Epithelial cell of proximal tubule (primary cell): Measurements from ENCODE around the gene MICU1. TPM values are rescaled to one million over a fixed set of nuclear protein-coding genes. Genes with fewer than 3 reads are reported as not detected.
"Not testable (repeated sequence)": the region's sequence is repeated elsewhere in the genome, so short reads cannot be mapped to it uniquely, and the experiment has no call there.

ENCODE experiments used
- DNase-seq: peaks from one replicate; pipeline ENCODE4 v3.0.0-alpha.2; 2011; ENCODE audit warnings: low read depth
- H3K4me3 ChIP-seq: 2 replicates; pipeline ENCODE4 v1.5.1; 2011; ENCODE audit warnings: low read depth, mild to moderate bottlenecking, low read length
- total RNA-seq: library from RNA; depleted of rRNA; stranded (reverse); fragments of >200 nt; gene quantifications from 2 replicates; pipeline ENCODE4 v1.2.3, GENCODE V29; 2015
- TF ChIP-seq, protein P1 (sequence below): conservative IDR thresholded peaks from 2 replicates; pipeline ENCODE4 v1.5.1; 2012; ENCODE audit warnings: low read depth, mild to moderate bottlenecking, low read length

Gene MICU1
- total RNA-seq, 1 donor from 2014 or later: 31.3 TPM

DNA sequence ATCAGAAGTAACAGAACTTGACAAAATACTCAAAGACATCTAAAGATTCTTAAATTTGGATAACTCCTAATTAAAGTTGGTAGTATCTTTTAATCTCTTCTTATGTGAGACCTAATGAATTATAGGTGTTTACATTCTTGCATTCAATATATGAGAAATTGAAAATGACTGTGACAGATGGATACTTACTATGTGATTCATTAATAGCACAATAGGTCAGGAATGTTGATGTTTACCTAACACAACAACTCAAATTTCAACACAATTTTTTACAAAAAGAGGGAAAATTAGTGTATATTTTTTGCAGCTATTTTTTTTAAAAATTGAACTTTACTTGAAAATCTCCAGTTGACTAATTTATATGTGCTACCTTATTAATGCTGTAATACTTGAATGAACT is 34.3 kb upstream of the MICU1 start:
- no peak for DNase-seq
- TF ChIP-seq, protein P1, sequence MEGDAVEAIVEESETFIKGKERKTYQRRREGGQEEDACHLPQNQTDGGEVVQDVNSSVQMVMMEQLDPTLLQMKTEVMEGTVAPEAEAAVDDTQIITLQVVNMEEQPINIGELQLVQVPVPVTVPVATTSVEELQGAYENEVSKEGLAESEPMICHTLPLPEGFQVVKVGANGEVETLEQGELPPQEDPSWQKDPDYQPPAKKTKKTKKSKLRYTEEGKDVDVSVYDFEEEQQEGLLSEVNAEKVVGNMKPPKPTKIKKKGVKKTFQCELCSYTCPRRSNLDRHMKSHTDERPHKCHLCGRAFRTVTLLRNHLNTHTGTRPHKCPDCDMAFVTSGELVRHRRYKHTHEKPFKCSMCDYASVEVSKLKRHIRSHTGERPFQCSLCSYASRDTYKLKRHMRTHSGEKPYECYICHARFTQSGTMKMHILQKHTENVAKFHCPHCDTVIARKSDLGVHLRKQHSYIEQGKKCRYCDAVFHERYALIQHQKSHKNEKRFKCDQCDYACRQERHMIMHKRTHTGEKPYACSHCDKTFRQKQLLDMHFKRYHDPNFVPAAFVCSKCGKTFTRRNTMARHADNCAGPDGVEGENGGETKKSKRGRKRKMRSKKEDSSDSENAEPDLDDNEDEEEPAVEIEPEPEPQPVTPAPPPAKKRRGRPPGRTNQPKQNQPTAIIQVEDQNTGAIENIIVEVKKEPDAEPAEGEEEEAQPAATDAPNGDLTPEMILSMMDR: no peak
- no peak overlapping the region for H3K4me3 ChIP-seq

DNA sequence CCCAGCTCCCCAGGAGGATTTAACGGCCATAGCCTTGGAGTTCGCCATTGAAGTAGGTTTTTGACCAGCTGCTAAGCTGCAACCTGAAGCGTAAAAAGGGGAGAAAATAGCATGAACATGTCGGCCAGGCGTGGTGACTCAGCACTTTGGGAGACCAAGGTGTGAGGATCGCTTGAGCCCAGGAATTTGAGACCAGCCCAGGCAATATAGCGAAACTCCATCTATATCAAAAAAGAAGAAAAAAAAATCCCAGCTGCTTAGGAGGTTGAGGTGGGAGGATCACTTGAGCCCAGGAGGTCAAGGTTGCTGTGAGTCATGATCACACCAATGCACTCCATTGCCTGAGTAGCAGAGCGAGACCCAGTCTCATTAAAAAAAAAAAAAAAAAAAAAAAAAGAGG is 33.8 kb upstream of the MICU1 start:
- DNase-seq: no peak
- TF ChIP-seq, protein P1: no peak
- H3K4me3 ChIP-seq: no peak overlapping the region

DNA sequence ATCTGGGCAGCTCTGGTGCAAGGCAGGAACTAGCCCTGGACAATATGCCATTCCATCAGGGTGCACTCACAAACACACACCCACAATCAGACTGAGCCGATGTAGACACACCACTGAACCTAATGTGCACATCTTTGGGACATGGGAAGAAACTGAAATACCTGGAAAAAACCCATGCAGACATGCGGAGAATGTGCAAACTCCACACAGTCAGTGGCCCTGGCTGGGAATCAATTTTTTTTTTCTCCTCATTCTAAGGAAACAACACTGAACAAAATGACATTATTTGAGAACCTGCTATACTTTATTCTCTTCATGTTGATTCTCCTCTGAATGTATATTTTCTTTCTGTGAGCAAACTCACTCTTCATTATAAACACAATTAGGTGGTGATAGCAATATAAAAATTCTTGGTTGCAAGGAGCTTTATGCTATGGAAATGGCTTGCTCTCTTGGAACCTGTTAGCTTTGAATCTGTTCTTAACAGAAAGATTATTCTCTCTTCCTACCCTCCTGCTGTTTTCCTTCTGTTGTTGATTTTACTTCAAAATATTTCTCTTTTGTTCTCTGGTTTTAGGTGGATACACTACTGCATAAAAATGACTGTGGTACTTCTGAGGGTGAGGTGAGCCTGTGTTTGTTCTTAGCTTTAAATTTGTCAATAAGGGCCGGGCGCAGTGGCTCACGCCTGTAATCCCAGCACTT is 33.0 kb upstream of the MICU1 start:
- TF ChIP-seq, protein P1: no peak
- no peak for DNase-seq
- no peak overlapping the region for H3K4me3 ChIP-seq

DNA sequence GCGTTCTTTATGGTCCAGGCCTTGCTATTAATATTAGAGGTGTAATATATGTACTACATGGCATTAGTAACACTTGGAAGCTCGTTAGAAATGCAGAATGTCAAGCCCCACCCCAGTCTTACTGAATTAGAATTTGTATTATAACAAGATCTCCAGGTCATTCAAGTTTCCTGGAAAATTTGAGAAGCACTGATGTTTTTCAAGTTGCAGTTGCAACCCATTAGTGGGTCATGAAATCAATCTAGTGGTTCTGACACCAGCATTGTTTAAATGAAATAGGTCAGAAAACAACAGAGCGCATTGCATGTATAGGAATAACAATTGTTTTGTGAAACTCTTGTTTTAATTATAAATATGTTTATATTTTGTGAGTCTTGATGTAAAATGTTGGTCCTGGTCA is 28.8 kb upstream of the MICU1 start:
- TF ChIP-seq, protein P1: no peak
- DNase-seq: no peak
- no peak overlapping the region for H3K4me3 ChIP-seq

DNA sequence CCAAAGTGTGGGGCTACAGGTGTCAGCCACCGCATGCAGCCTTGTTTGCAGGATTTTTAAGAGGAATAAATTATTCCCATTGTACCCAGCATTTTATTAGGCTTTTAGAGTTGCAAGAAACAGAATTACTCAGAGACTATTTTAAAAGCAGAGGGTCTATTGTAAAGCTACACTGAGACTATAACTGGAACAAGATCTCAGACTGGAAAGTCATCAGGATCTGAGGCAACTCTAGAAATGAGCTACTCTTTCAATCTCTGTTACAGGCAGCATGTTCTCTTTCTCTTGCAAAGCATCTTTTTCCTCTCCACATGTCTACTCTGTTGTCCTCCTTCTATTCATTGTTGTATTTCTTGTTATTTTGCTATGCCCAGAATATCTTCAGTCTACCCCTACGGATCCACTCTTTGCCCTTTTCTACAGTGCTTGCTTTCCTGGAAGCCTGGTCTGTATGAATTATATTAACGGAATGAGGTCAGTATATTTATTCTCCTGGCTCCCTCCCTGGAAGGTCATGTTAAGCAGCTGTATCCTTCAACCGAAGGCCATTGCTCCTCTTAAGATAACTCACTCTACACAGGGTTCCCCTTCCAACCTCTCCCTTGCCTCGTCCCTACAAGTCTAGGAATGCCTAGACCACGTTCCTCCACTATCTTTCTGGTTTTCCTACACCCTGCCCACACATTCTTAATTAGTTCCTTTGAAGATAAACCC is 27.7 kb upstream of the MICU1 start:
- TF ChIP-seq, protein P1: no peak
- H3K4me3 ChIP-seq: no peak overlapping the region
- DNase-seq: no peak

DNA sequence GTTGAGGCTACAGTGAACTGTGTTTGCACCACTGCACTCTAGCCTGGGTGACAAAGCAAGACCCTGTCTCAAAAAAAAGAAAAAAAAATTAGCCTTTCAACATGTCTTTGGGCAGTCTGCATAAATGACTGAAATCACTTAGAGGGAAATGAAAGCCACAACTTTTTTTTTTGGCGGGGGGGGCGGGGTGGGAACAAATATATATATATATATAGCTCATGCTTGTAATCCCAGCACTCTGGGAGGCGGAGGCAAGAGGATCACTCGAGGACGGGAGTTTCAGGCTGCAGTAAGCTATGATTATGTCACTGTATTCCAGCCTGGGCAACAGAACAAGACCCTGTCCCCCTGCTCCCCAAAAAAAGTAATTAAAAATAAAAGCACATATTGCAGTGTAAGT is 23.4 kb upstream of the MICU1 start:
- no peak overlapping the region for H3K4me3 ChIP-seq
- TF ChIP-seq, protein P1: no peak
- no peak for DNase-seq

DNA sequence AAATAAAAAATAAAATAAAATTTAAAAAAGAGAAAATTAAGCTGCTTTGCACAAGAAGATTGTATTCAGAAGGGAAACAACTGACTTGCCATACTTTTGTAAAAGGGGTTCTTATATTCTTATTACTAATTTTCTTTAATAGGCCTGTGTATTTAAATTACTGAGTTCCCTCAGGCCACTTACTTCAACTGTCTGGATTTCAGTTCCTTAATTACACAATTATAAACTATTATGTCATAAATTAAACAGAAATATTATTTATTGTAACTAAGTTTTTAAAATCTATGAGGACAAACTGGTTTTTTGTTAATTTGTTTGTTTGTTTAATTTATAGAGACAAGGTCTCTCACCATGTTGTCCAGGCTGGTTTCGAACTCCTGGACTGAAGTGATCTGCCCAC is 22.4 kb upstream of the MICU1 start:
- TF ChIP-seq, protein P1: no peak
- H3K4me3 ChIP-seq: no peak overlapping the region
- no peak for DNase-seq

DNA sequence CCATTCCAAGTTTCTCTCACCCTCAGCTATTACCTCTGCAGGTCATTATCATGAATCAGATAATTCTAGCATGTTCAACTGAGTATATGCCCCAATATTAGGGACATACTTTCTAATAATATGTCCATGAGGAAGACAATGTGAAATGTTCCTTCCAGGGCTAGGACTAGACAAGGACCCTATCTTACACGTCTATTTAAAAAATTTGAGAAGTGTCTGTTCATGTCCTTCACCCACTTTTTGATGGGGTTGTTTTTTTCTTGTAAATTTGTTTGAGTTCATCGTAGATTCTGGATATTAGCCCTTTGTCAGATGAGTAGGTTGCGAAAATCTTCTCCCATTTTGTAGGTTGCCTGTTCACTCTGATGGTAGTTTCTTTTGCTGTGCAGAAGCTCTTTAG is 21.1 kb upstream of the MICU1 start:
- not testable (repeated sequence) for H3K4me3 ChIP-seq, DNase-seq
